GM21526 (cell line): ENCODE results near the gene KAT7.

Source experiments
- ATAC-seq: cut with Tn5 transposase; IDR thresholded peaks from one replicate; pipeline ENCODE4 v1.9.1; 2021; ENCODE audit warnings: moderate library complexity; ENCODE audit not compliant: unreplicated experiment, low FRiP score

Gene KAT7

GRCh38 chr17:49836111-49837030 is 47.9 kb downstream of the KAT7 start:
- ATAC-seq: no peak

DNA sequence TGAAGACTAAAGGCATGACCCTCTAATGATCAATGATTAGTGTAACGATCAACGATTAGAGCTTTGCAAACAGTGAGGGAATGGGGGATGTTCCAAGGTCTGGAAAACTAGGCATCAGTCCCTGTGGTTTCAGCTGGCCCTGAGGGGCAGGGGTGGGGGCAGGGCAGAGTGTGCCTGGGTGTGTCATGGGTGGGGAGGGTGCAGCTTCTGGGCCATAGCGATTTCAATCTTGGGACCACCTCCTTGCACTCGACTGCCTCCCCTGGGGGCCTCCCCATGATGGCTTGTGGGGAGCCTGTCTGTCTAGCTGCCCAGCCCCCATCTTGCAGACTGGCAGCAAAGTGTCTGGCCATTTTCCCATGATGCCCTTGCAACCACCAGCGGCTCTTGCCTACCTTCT is 51.0 kb downstream of the KAT7 start:
- ATAC-seq: no peak

DNA sequence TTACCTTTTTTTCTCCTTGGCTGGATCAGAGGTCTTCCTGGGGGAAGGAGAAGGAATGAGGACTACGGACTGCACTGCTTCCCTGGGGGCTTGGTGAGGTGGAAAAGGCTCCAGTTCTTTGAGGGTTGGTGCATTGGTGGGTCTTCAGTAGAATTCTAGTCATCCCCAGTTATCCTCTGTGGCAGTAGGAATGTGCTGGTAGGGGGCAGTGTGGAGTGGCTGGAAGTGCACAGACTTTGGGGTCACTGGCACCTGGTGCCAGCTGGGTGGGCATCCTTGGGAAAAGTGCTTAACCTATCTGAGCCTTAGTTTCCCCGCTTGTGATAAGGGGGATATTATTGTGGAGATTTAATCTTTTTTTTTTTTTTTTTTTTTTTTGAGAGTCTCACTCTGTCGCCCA is 53.1 kb downstream of the KAT7 start:
- ATAC-seq: no peak

- ATAC-seq: no peak
Measured at GRCh38 chr17:49842371-49842770, 53.9 kb downstream of the KAT7 start.

GRCh38 chr17:49842846-49843245 is 54.4 kb downstream of the KAT7 start:
- ATAC-seq: no peak

DNA sequence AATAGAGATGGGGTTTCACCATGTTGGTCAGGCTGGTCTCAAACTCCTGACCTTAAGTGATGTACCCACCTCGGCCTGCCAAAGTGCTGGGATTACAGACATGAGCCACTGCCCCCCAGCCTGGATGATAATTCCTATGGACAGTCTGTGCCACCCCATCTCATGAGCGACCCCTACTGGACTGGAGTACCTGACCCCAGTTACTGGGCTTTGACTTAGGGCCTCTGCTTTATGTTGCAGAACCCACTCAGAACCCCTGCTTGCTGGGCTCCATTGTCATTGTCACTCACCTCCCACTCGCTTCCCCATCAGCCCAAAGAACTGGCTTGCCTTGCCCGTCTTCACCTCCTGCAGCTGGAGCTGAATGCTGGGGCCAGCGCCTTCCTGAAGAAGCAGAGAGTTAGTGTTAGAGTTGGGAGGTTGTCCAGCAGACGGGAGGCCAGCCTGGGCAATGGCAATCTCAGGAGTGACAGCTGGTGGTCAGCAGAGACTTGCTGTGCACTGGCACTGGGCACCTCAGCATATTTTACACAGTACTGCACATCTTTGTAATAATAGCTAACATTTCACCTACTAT is 55.4 kb downstream of the KAT7 start:
- no peak for ATAC-seq

- ATAC-seq: no peak
Measured at GRCh38 chr17:49845321-49845720, 56.8 kb downstream of the KAT7 start.

GRCh38 chr17:49846938-49847712 is 58.6 kb downstream of the KAT7 start:
- ATAC-seq: no peak

- ATAC-seq: no peak
Measured at GRCh38 chr17:49848019-49848473, 59.6 kb downstream of the KAT7 start, which contains the start of gene TAC4. Gene TAC4 (minus strand): TSS chr17:49848069. CDS start chr17:49848017, 52 bp downstream.

GRCh38 chr17:49848739-49849138 is 60.3 kb downstream of the KAT7 start:
- ATAC-seq: no peak

- no peak for ATAC-seq
Measured at GRCh38 chr17:49850218-49850610, 61.7 kb downstream of the KAT7 start.

- ATAC-seq: no peak
Measured at GRCh38 chr17:49850772-49851386, 62.4 kb downstream of the KAT7 start.

DNA sequence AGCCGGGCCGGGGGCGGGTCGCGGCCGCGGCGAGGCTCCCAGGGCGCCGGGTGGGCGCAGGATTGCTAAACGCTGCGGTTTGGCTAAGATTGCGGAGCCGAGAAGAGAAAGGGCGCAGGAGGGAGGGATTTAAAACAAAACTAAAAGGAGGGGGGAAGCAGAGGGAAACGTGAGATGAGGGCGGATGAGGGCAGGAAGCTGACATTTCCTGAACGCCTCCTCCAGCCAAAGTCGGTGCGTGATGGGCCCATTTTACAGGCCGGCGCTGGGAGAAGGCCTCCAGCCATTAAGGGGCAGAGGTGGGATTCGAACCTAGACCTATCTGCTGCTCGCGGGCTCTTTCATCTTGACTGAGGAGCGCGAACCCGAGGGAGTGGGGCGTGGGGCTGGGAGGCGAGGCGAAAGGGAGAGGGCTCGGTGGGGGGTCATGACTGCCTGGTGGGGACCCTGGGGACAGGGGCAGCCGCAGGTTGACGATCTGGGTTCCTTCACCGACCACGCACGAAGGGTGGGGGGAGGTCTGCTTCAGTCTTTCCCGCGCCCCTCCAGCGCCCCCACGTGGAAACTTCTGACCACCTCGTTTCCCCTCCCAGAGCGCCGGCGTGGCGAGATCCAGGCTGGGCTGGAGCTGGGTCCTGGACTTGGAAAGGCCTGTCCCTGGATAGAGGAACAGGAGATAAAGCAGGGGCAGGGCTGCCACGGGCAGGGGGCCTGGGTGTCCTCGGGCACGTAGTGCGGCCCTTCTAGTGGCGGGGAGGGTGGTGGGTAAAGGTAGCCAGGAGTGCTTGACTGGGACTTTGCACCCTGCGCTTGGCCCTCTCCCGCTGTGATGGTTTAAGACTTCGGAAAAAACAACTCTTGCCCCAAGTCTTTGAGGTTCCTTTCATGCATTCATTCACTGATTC is 63.2 kb downstream of the KAT7 start:
- no peak for ATAC-seq

DNA sequence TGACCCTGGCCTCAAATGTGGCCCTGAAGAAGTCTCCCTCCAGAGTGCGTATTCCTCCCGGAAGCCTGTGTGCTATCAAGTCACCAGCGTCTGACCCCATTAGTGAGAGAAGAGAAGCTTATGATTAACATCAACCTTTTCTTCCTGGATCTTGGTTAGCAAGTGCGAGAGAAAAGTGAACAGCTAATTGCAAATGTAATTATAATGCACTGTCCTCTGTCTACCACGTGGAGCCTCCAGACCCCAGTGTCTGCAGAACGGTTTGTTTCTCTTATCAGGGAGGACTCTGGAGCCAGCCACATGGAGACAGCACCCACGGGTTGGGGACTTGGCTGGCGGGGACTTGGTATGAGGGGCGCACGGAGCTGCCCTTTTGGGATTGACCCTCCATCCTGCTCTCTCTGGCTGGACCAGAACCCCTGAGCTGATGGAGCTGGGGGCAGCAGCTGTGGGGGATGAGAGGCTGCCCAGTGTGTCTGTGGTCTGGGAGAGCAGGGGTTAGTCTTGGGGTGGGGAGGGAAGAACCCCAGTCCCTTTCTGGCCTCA is 65.1 kb downstream of the KAT7 start:
- no peak for ATAC-seq

- no peak for ATAC-seq
Measured at GRCh38 chr17:49854126-49854525, 65.6 kb downstream of the KAT7 start.

GRCh38 chr17:49858796-49859195 is 70.3 kb downstream of the KAT7 start:
- ATAC-seq: no peak

- ATAC-seq: no peak
Measured at GRCh38 chr17:49859991-49860953, 71.8 kb downstream of the KAT7 start.

DNA sequence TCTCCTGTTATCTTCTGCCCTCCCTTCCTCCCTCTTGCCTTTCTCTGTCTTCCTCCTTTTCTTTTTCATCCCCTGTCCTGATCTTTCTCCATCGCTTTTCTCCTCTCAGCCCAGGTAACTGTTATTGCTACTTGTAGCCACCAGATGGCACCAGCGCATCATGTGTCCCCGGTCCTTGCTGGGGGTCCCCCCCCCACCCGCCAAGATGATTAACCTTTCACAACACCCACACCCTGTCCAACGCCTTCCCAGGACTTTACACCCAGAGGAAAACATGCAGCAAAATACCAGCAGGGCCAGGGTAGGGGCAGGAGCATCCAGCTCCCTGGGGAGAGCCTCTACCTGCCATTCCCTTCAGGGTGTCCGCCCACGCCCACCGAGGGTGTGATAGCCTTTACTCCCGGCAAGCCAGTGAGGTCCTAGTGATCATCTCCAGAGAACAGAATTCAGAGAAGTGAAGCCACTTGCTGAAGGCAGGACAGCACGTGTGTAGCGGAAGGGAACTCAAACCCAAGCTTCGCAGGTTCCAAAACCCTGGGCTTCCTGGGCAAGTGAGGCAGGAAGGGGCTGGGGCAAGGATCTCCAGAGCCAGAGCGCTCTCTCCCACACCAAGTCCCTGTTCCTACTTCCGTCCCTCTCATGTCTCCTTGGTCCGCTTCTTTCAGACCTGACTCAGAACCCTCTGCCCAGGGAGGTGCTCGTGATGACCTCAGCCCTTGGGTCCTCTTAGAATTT is 72.8 kb downstream of the KAT7 start:
- no peak for ATAC-seq
